Astrocyte of the cerebellum (primary cell): ENCODE data around the gene UST.

ENCODE experiments used
- DNase-seq: peaks from one replicate; pipeline ENCODE4 v3.0.0-alpha.2; 2011; ENCODE audit warnings: low read depth
- H3K4me3 ChIP-seq: 2 replicates; pipeline ENCODE4 v1.5.1; 2011; ENCODE audit warnings: mild to moderate bottlenecking, low read depth, low read length, moderate library complexity
- CTCF ChIP-seq: IDR thresholded peaks from 2 replicates; pipeline ENCODE4 v1.5.1; 2012; ENCODE audit warnings: low read length, low read depth, moderate library complexity, mild to moderate bottlenecking; ENCODE audit errors: missing control alignments
- in situ Hi-C: cut with HindIII; loops from 2 replicates; pipeline ENCODE4 v1.10.0; 2017; ENCODE audit warnings: low sequenced_read_pairs

UST gene

GRCh38 chr6:148822819-148823218, 76.0 kb downstream of the UST start:
- in situ Hi-C loops: no loop called here
- no peak for TF ChIP-seq CTCF
- DNase-seq: no peak
- no peak overlapping the region for H3K4me3 ChIP-seq

- no peak overlapping the region for H3K4me3 ChIP-seq
- DNase-seq: no peak
- in situ Hi-C loops: no loop called here
- no peak for TF ChIP-seq CTCF
These were observed 77.5 kb downstream of the UST start for GRCh38 chr6:148824291-148824690.

GRCh38 chr6:148824960-148825359, 78.1 kb downstream of the UST start:
- in situ Hi-C loops: no loop called here
- DNase-seq: no peak
- TF ChIP-seq CTCF: no peak
- no peak overlapping the region for H3K4me3 ChIP-seq

GRCh38 chr6:148825492-148825891, 78.7 kb downstream of the UST start:
- in situ Hi-C loops: no loop called here
- H3K4me3 ChIP-seq: no peak overlapping the region
- DNase-seq: no peak
- TF ChIP-seq CTCF: no peak

- no peak for DNase-seq
- no peak for TF ChIP-seq CTCF
- in situ Hi-C loops: no loop called here
- no peak overlapping the region for H3K4me3 ChIP-seq
These were observed 80.7 kb downstream of the UST start for GRCh38 chr6:148827416-148828045.

GRCh38 chr6:148828047-148828446, 81.2 kb downstream of the UST start:
- no peak for DNase-seq
- H3K4me3 ChIP-seq: no peak overlapping the region
- no peak for TF ChIP-seq CTCF
- in situ Hi-C loops: no loop called here
